Activated CD4-positive, CD25-positive, alpha-beta regulatory T cell treated with anti-CD3 and anti-CD28 coated beads, Interleukin-2, amount 50 U/mL, for 72 hours (primary cell): ENCODE data around the gene TMCC1.
A peak's percentile ranks its signal among the peaks of the same experiment; 100 is the strongest.

ENCODE experiments used
- DNase-seq: peaks from one replicate; pipeline ENCODE4 v3.0.0; 2021

The TMCC1 gene

DNA sequence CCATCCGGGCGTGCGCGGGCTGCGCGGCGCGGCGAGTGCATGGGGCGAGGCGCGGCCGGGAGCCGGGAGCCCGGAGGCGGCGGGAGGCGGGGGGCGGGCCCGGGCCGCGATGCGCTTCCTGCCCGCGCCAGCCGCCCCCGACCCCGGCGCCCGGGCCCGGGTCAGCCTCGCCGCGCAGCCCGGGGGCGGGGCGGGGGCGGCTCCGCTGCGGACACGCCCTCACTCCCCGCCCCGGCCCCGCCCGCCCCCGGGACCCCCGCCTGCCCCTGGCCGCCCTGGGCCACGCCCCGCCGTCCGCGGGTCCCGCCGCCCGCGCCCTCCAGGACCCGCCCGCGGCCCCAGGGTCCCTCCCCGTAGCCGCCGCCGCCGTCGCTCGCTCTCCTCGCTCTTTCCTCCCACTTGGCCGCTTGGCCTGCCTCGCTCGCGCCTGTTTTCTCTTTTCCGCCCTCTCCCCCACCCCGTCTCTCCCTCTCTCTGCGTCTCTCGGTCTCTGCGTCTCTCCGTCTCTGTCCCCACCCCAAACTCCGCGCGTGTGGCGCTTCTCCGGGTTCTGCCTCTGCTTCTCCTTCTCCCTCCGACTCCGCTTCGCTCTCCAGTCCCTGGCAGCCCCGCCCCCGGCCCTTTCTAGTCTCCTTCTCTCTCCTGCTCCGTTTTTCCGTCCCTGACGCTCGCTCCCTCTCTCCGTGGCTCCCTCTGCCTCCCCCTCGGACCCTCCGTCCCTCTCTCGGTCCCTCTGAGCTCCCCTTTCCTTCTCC lies 286.7 kb downstream of the TMCC1 start, which contains the start of gene PLXND1:
PLXND1 (minus strand) TSS at position 41 of the 755 bp plus-strand sequence; CDS start at position 4, 37 bp downstream.
- DNase-seq: no peak

- DNase-seq: no peak
Observed at GRCh38 chr3:129605922-129606635, 287.4 kb downstream of the TMCC1 start.

GRCh38 chr3:129605203-129605921 lies 288.1 kb downstream of the TMCC1 start:
- DNase-seq: peak; percentile 45

DNA sequence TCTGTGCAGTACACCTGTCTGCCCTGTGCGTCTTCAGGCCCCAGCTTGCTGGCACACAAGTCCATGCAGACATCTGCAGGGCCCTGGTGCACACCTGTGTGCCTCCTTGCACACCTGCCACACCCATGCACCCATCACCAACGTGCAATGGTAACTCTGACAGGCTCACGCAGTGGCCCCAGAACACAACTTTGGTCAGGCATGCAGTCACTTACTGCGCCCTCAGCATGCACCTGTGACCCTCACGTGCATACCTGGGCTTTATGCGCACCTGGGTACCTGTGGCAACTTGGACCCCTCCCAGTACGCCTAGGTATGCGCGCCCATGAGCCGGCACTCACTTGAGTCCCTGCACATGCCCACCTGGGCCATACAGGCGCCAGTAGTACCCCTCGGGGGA lies 288.7 kb downstream of the TMCC1 start:
- no peak for DNase-seq

DNA sequence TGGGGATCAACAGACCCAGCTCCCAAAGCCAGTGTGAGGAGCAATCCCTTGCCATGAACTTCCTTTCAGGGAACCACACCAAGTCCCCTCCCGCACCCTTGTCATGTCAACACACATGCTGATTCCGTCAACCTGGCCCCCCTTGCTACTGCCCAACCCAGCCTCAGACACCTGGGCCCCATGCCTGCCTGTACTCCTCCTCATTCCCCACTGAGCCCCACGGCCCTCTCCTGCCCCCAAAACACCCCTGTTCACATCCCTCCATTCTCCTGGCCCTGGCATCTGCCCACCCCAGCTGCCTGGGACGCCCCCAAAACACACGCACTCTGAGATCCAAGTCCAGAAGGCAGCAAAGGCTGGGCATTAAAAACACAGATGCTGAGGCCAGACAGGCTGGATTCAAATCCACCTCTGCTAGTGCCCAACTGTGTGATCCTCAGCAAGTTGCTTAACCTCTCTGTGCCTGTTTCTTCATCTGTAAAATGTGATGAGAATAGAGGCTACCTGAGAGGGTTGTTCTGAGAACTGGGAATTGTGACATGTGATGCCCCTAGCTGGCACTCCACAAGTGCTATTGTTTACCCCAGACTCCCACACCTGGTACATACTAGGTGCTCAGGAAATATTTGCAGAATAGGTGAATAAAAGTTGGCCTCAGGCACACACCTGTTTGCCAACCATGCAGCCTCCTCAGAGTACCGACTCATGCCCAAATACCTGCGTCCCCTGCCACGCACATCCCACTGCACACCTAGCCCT lies 289.3 kb downstream of the TMCC1 start:
- DNase-seq: no peak

DNA sequence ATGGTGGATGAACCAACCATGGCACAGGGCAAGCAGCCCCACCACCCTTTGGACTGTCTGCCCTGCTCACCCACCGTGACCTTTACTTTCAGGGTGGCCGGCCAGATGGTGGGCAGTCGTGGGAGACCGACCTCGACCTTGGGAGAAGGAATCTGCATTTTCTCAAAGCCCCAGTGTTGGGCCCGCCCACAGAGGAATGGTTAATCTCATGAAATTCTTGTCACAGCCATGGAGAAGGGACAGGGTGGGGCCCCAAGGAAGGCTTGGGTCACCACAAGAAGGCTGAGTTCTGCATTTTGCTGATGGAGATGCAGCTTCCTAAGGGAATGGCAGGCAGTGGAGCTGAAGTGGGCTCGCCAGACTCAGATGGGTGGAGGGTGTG lies 290.0 kb downstream of the TMCC1 start:
- no peak for DNase-seq

- DNase-seq: no peak
Observed at GRCh38 chr3:129602730-129603560, 290.6 kb downstream of the TMCC1 start.

DNA sequence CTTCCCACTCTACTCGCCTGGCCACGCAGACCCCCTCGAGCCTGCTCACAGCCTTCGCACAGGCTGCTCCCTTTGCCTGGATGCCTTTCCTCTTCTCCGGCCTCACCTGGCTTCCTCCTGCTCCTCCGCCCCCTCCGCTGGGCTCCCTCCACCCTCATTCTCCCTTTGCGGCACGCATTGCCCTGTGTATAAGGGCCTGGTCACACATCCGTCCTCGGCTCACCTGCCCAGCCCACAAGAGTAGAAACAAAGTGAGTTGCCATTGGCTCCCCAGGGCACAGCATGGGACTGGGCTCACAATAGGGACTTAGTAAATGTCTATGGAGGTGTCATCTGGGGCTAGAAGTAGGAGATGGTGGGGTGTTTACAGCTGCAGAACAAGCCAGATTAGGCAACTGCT lies 291.2 kb downstream of the TMCC1 start:
- no peak for DNase-seq

GRCh38 chr3:129601713-129602112 lies 291.8 kb downstream of the TMCC1 start:
- DNase-seq: no peak

- DNase-seq: no peak
Observed at GRCh38 chr3:129600348-129600747, 293.2 kb downstream of the TMCC1 start.

- DNase-seq: no peak
Observed at GRCh38 chr3:129599607-129600006, 293.9 kb downstream of the TMCC1 start.

DNA sequence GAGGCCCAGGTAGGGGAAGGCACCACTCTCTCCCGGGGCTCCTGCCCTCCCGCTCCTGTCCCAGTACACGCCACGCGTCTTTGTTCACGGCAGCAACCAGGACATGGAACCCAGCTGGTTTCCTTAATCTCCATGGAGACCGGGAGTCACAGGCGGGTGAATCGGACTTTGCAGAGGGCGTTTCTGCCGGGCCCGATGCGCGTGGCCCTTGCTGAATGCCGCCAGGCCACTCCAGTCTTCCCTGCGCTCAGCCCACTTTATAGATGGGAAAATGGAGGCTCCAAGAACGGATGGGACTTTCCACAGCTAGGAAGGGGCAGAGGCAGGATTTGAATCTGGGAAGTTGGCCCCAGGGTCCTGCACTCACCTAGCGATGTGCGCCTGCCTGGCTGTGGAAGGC lies 294.4 kb downstream of the TMCC1 start:
- DNase-seq: no peak

GRCh38 chr3:129598484-129598883 lies 295.0 kb downstream of the TMCC1 start:
- DNase-seq: no peak

DNA sequence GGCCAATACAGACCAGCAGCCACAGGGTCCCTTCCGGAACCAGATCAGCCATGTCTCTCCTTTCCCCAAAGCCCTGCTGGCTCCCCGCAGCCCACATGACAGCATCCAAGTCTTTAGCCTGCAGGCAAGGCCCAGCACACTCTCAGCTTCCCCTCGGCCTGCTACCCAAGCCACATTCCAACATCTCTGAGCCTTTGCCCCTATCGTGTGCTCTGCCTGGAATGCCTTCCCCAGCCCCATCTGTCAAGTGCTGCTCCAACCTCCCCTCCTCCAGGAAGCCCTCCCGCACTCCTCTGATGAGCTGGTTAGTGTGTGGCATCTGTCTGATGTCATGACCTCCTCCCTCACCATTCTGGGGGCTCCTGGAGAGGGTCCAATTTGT lies 295.5 kb downstream of the TMCC1 start:
- no peak for DNase-seq
